Right lobe of liver (tissue), 6 donors: ENCODE measurements around the gene LAMC1. TPM values are rescaled to one million over a fixed set of nuclear protein-coding genes. Genes with fewer than 3 reads are reported as not detected.

Experiments used
- ATAC-seq, 4 donors: fragments of 200-7000 bp; cut with Tn5 transposase; one replicate each; pipeline ENCODE4 v1.9.1; 2020; ENCODE audit warnings: mild to moderate bottlenecking in 4 of 4, moderate library complexity in 4 of 4
- DNase-seq, 3 donors: peaks; one replicate each; pipeline ENCODE4 v3.0.0-alpha.2; 2020
- H3K27ac ChIP-seq, 3 donors: fragments of 200-600 bp; one replicate each; pipeline ENCODE4 v1.8.0; 2022
- H3K27me3 ChIP-seq, 2 donors: fragments of 200-600 bp; one replicate each; pipeline ENCODE4 v1.8.0; 2022
- H3K36me3 ChIP-seq, 4 donors: fragments of 200-600 bp; sonication (generic) in 1 of 4; one replicate each; pipeline versions ENCODE4 v1.5.1 to v1.8.0; 2017 to 2022; ENCODE audit warnings: control low read depth in 1 of 4
- H3K4me1 ChIP-seq, 4 donors: fragments of 200-600 bp; sonication (generic) in 1 of 4; one replicate each; pipeline versions ENCODE4 v1.5.1 to v1.8.0; 2017 to 2022; ENCODE audit warnings: control low read depth in 1 of 4
- H3K4me3 ChIP-seq, 3 donors: fragments of 200-600 bp; one replicate each; pipeline ENCODE4 v1.8.0; 2022
- H3K9me3 ChIP-seq, 4 donors: fragments of 200-600 bp; sonication (generic) in 1 of 4; one replicate each; pipeline versions ENCODE4 v1.5.1 to v1.8.0; 2017 to 2022; ENCODE audit warnings: control low read depth in 1 of 4
- POLR2A ChIP-seq: fragments of 450-650 bp; IDR thresholded peaks from one replicate; pipeline ENCODE4 v1.6.1; 2017; ENCODE audit warnings: antibody characterized with exemption, mild to moderate bottlenecking
- WGBS: methylation state at CpG from one replicate; pipeline ENCODE4 v1.1.6; 2018; ENCODE audit warnings: low coverage, low lambda C conversion rate; ENCODE audit not compliant: insufficient coverage; ENCODE audit errors: missing lambda C conversion rate; 5-methylcytosine and 5-hydroxymethylcytosine counted together
- intact Hi-C, 2 donors: fragments of 100-400 bp; cut with DNase I; formaldehyde crosslinking; loops; one replicate each; pipeline versions ENCODE4 v1.11.2 to v1.14.1; 2022
- long read RNA-seq: library from polyadenylated mRNA; unstranded; transcript quantifications from one replicate; pipeline ENCODE4 v2.0.0, GENCODE V29; 2019
- total RNA-seq, 6 experiments: library from RNA; depleted of rRNA in 2 of 6; stranded (reverse); fragments of >200 nt in 2 of 6; fragmentation: NEBNext Ultra II Directional in 3 of 6; extraction: Animal tissue kit (Norgen Biotek cat#: 25700) in 3 of 6; gene quantifications; one replicate each; pipeline versions ENCODE4 v1.1.0 to v1.2.4, GENCODE V29; 2016 to 2023
- TF ChIP-seq, protein P1 (sequence below), 4 donors: fragments of 200-600 bp in 3 of 4; fragments of 450-650 bp in 1 of 4; IDR thresholded peaks; one replicate each; pipeline versions ENCODE4 v1.5.1 to v1.8.0; 2016 to 2022; ENCODE audit warnings: antibody characterized with exemption in 4 of 4, mild to moderate bottlenecking in 2 of 4
- donor health status: DM: no; HTN: yes; CAD: no.
- donor health status: DM: no; HTN: no; CAD: no.
- donor health status: DM: no; HTN: no; CAD: no.
- donor health status: DM: no; HTN: yes; CAD: no.
- donor health status: DM: no; HTN: yes; CAD: no.

Gene LAMC1
- total RNA-seq, result 10 to 100 TPM; 18.5 to 53.2 (median 28.0) TPM
- long read RNA-seq, result 0 reads

- TF ChIP-seq POLR2A, result no peak
- TF ChIP-seq, protein P1, sequence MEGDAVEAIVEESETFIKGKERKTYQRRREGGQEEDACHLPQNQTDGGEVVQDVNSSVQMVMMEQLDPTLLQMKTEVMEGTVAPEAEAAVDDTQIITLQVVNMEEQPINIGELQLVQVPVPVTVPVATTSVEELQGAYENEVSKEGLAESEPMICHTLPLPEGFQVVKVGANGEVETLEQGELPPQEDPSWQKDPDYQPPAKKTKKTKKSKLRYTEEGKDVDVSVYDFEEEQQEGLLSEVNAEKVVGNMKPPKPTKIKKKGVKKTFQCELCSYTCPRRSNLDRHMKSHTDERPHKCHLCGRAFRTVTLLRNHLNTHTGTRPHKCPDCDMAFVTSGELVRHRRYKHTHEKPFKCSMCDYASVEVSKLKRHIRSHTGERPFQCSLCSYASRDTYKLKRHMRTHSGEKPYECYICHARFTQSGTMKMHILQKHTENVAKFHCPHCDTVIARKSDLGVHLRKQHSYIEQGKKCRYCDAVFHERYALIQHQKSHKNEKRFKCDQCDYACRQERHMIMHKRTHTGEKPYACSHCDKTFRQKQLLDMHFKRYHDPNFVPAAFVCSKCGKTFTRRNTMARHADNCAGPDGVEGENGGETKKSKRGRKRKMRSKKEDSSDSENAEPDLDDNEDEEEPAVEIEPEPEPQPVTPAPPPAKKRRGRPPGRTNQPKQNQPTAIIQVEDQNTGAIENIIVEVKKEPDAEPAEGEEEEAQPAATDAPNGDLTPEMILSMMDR (IDR thresholded peaks at IDR 0.05), result no peak
- peak within 1 kb of the TSS; percentile 94 to 99 (median 97) for H3K27ac ChIP-seq
- intact Hi-C loops, result no loop called here
- peak within 1 kb of the TSS; percentile 75 to 83 (median 75) for H3K4me3 ChIP-seq
- H3K36me3 ChIP-seq, result no peaks in the 10 kb centered on the region
- DNase-seq (peak; percentile 66 to 79 (median 71)), ATAC-seq (peak; percentile 43 to 71 (median 61))
- H3K4me1 ChIP-seq, result peaks cover 0 to 31% (median 3%) of the 10 kb centered on the region in 4 donors
- H3K9me3 ChIP-seq, result no peaks in the 10 kb centered on the region
- no peaks in the 10 kb centered on the region for H3K27me3 ChIP-seq
- 0% methylated on average over 1 of the region's 65 CpGs for WGBS
These were observed at the start of gene LAMC1 for GRCh38 chr1:183023146-183023600. Gene LAMC1, plus strand, starts transcription at chr1:183023420. Its CDS starts 297 bp downstream, at chr1:183023717.

- WGBS, result 55% methylated on average over 2 of the region's 2 CpGs
- intact Hi-C loops, result no loop called here
- ATAC-seq, result no peak
These were observed 48.6 kb upstream of the LAMC1 start for GRCh38 chr1:182974506-182975191.

GRCh38 chr1:182977480-182977879 is 45.7 kb upstream of the LAMC1 start:
- 88% methylated on average over 2 of the region's 2 CpGs for WGBS
- no peak for DNase-seq
- Histone ChIP-seq H3K4me3 (no peak overlapping the region), H3K27me3 (no peaks in the 10 kb centered on the region), H3K9me3 (no peaks in the 10 kb centered on the region), H3K27ac (no peak overlapping the region), H3K4me1 (no peaks in the 10 kb centered on the region), H3K36me3 (no peaks in the 10 kb centered on the region)
- no peak for TF ChIP-seq POLR2A
- TF ChIP-seq, protein P1 (IDR thresholded peaks at IDR 0.05), result no peak
- intact Hi-C loops, result no loop called here
- ATAC-seq, result no peak

More at GRCh38 chr1:182974506-182975191, 48.6 kb upstream of the LAMC1 start:
- TF ChIP-seq, protein P1 (IDR thresholded peaks at IDR 0.05), result no peak
- no peak for TF ChIP-seq POLR2A
- Histone ChIP-seq H3K4me3 (no peak overlapping the region), H3K4me1 (no peaks in the 10 kb centered on the region), H3K27ac (no peak overlapping the region), H3K9me3 (no peaks in the 10 kb centered on the region), H3K36me3 (no peaks in the 10 kb centered on the region), H3K27me3 (no peaks in the 10 kb centered on the region)
- DNase-seq, result no peak

DNA sequence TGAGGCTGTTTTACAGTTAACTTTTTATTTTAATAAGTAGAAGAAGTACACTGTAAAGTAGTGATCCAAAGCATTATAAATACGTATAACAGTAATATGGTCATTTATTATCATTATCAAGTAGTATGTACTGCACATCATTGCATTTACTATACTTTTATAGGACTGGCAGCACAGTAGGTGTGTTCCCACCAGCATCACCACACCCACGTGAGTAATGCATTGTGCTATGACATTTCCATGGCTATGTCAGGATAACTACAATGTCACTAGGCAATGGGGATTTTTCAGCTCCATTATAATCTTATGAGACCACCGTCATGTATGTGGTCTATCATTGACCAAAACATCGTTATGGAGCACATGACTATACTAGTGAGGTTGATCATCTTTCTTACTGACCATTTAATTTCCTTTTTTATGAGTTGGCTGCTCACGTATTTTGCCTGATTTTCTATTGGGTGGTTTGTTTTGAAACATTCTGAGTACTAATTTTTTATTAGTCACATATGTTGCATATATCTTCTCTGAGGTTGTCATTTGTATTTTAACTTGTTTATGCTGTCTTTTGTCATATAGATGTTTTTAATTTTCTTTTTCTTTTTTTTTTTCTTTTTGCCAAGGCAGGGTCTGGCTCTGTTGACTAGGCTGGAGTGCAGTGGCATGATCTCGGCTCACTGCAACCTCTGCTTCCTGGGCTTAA is 44.9 kb upstream of the LAMC1 start:
- ATAC-seq (no peak), DNase-seq (no peak)
- intact Hi-C loops, result no loop called here
- no peaks in the 10 kb centered on the region for H3K36me3 ChIP-seq
- WGBS, result 83% methylated on average over 5 of the region's 6 CpGs
- H3K4me1 ChIP-seq, result no peaks in the 10 kb centered on the region
- no peak overlapping the region for H3K4me3 ChIP-seq
- H3K27me3 ChIP-seq, result no peaks in the 10 kb centered on the region
- H3K9me3 ChIP-seq, result no peaks in the 10 kb centered on the region
- no peak for TF ChIP-seq POLR2A
- TF ChIP-seq, protein P1 (IDR thresholded peaks at IDR 0.05), result no peak
- H3K27ac ChIP-seq, result no peak overlapping the region
